PC-3 (cell line): Measurements from ENCODE around the gene DAP3. TPM values are rescaled to one million over a fixed set of nuclear protein-coding genes. Genes with fewer than 3 reads are reported as not detected.
A peak's percentile ranks its signal among the peaks of the same experiment; 100 is the strongest.
"Not testable (repeated sequence)": the region's sequence is repeated elsewhere in the genome, so short reads cannot be mapped to it uniquely, and the experiment has no call there.

Experiments used
- ATAC-seq: fragments of 200-7000 bp; cut with Tn5 transposase; 2 replicates; pipeline ENCODE4 v1.9.1; 2020; ENCODE audit warnings: mild to moderate bottlenecking, moderate library complexity
- BruUV-seq: library from RNA; stranded (reverse); fragments of 400-500 nt; replicated peaks from 2 replicates; lab custom pipeline; 2021; lab: Mats Ljungman, UMichigan
- CTCF ChIA-PET: fragments of 300-600 bp; sonication (Branson Sonifier 250); formaldehyde crosslinking; loops from one replicate; lab custom pipeline; 2022; ENCODE audit warnings: antibody characterized with exemption; lab: Charles Lee
- POLR2A ChIA-PET: fragments of 300-600 bp; sonication (Branson Sonifier 250); formaldehyde crosslinking; loops from one replicate; lab custom pipeline; 2022; ENCODE audit warnings: antibody characterized with exemption; ENCODE audit not compliant: unreplicated experiment; lab: Charles Lee
- DNase-seq: peaks from one replicate; pipeline ENCODE4 v3.0.0-alpha.2; 2015
- H2AFZ ChIP-seq: fragments of 300-600 bp; sonication (generic); 2 replicates; pipeline ENCODE4 v1.6.0; 2016; ENCODE audit warnings: antibody characterized with exemption, low read length
- H3F3A ChIP-seq: fragments of 300-600 bp; sonication (generic); one replicate; pipeline ENCODE4 v1.6.0; 2017; ENCODE audit warnings: antibody characterized with exemption, low read length, control low read depth, mild to moderate bottlenecking; ENCODE audit not compliant: unreplicated experiment
- H3K27ac ChIP-seq: fragments of 300-600 bp; sonication (generic); 2 replicates; pipeline ENCODE4 v1.5.1; 2016; ENCODE audit warnings: mild to moderate bottlenecking, low read length
- H3K27me3 ChIP-seq: fragments of 300-600 bp; sonication (generic); 2 replicates; pipeline ENCODE4 v1.6.1; 2016; ENCODE audit warnings: low read length, mixed read lengths
- H3K36me3 ChIP-seq: fragments of 300-600 bp; sonication (generic); 2 replicates; pipeline ENCODE4 v1.6.1; 2016; ENCODE audit warnings: low read depth, mixed run types, low read length, mixed read lengths
- H3K4me1 ChIP-seq: fragments of 300-600 bp; sonication (generic); 2 replicates; pipeline ENCODE4 v1.5.1; 2016; ENCODE audit warnings: low read length; ENCODE audit not compliant: insufficient read depth
- H3K4me2 ChIP-seq: fragments of 300-600 bp; sonication (generic); 2 replicates; pipeline ENCODE4 v1.6.0; 2016; ENCODE audit warnings: low read length
- H3K4me3 ChIP-seq: fragments of 300-600 bp; sonication (generic); 2 replicates; pipeline ENCODE4 v1.5.1; 2016; ENCODE audit warnings: mild to moderate bottlenecking, low read length, mixed read lengths
- H3K79me2 ChIP-seq: fragments of 300-600 bp; sonication (generic); 2 replicates; pipeline ENCODE4 v1.6.1; 2017; ENCODE audit warnings: low read length, mixed read lengths
- H3K9ac ChIP-seq: fragments of 300-600 bp; sonication (generic); 2 replicates; pipeline ENCODE4 v1.6.0; 2016; ENCODE audit warnings: mild to moderate bottlenecking, low read length
- H3K9me2 ChIP-seq: fragments of 300-600 bp; sonication (generic); replicated peaks from 2 replicates; pipeline ENCODE4 v1.6.1; 2016; ENCODE audit warnings: mixed run types, low read length, mixed read lengths
- H3K9me3 ChIP-seq: fragments of 300-600 bp; sonication (generic); 2 replicates; pipeline ENCODE4 v1.6.1; 2016; ENCODE audit warnings: low read length, mixed read lengths
- H4K20me1 ChIP-seq: fragments of 300-600 bp; sonication (generic); 2 replicates; pipeline ENCODE4 v1.6.1; 2016; ENCODE audit warnings: low read length, mixed read lengths
- EZH2 ChIP-seq: fragments of 300-600 bp; sonication (generic); IDR thresholded peaks from one replicate; pipeline ENCODE4 v1.6.1; 2017; ENCODE audit warnings: antibody characterized with exemption, mild to moderate bottlenecking, low read length; ENCODE audit not compliant: unreplicated experiment
- EZH2phosphoT487 ChIP-seq: fragments of 300-600 bp; sonication (generic); IDR thresholded peaks from 2 replicates; pipeline ENCODE4 v1.6.1; 2018; ENCODE audit warnings: mild to moderate bottlenecking, antibody characterized with exemption, low read length, borderline replicate concordance
- intact Hi-C: fragments of 100-400 bp; cut with micrococcal nuclease; formaldehyde crosslinking; loops from 2 replicates; pipeline ENCODE4 v1.9.0; 2023
- total RNA-seq: library from RNA; depleted of rRNA; stranded (reverse); fragments of >200 nt; gene quantifications from 2 replicates; pipeline ENCODE4 v1.2.3, GENCODE V29; 2014
- TF ChIP-seq, protein P1 (sequence below): fragments of 300-600 bp; sonication (generic); conservative IDR thresholded peaks from 2 replicates; pipeline ENCODE4 v1.5.1; 2017; ENCODE audit warnings: antibody characterized with exemption, low read depth, mild to moderate bottlenecking, low read length

DAP3 gene
- total RNA-seq, 1 experiment from 2014 or later = 144 TPM

GRCh38 chr1:155657463-155657862 is 31.4 kb upstream of the DAP3 start:
- Histone ChIP-seq H3K79me2 (no peaks in the 10 kb centered on the region), H4K20me1 (no peaks in the 10 kb centered on the region), H3K9ac (no peak overlapping the region), H3F3A (no peaks in the 10 kb centered on the region), H3K4me2 (no peak overlapping the region), H3K27me3 (no peaks in the 10 kb centered on the region), H3K4me3 (no peak overlapping the region), H3K27ac (no peak overlapping the region), H2AFZ (no peak overlapping the region), H3K9me2 (no peaks in the 10 kb centered on the region), H3K36me3 (peaks cover 32% of the 10 kb centered on the region), H3K9me3 (no peaks in the 10 kb centered on the region), H3K4me1 (peaks cover 9% of the 10 kb centered on the region)
- intact Hi-C loops = loop anchor here (10.0 kb wide), 1 partner anchor 67 kb away; no protein-coding TSS in a partner anchor
- TF ChIP-seq EZH2 (no peak), EZH2phosphoT487 (no peak)
- TF ChIP-seq, protein P1, sequence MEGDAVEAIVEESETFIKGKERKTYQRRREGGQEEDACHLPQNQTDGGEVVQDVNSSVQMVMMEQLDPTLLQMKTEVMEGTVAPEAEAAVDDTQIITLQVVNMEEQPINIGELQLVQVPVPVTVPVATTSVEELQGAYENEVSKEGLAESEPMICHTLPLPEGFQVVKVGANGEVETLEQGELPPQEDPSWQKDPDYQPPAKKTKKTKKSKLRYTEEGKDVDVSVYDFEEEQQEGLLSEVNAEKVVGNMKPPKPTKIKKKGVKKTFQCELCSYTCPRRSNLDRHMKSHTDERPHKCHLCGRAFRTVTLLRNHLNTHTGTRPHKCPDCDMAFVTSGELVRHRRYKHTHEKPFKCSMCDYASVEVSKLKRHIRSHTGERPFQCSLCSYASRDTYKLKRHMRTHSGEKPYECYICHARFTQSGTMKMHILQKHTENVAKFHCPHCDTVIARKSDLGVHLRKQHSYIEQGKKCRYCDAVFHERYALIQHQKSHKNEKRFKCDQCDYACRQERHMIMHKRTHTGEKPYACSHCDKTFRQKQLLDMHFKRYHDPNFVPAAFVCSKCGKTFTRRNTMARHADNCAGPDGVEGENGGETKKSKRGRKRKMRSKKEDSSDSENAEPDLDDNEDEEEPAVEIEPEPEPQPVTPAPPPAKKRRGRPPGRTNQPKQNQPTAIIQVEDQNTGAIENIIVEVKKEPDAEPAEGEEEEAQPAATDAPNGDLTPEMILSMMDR = no peak
- no TSS peak for BruUV-seq
- ChIA-PET POLR2A (no interaction called here), CTCF (no interaction called here)
- ATAC-seq (no peak), DNase-seq (peak; percentile 11)

GRCh38 chr1:155661239-155661638 is 27.7 kb upstream of the DAP3 start:
- intact Hi-C loops = not testable (repeated sequence)

DNA sequence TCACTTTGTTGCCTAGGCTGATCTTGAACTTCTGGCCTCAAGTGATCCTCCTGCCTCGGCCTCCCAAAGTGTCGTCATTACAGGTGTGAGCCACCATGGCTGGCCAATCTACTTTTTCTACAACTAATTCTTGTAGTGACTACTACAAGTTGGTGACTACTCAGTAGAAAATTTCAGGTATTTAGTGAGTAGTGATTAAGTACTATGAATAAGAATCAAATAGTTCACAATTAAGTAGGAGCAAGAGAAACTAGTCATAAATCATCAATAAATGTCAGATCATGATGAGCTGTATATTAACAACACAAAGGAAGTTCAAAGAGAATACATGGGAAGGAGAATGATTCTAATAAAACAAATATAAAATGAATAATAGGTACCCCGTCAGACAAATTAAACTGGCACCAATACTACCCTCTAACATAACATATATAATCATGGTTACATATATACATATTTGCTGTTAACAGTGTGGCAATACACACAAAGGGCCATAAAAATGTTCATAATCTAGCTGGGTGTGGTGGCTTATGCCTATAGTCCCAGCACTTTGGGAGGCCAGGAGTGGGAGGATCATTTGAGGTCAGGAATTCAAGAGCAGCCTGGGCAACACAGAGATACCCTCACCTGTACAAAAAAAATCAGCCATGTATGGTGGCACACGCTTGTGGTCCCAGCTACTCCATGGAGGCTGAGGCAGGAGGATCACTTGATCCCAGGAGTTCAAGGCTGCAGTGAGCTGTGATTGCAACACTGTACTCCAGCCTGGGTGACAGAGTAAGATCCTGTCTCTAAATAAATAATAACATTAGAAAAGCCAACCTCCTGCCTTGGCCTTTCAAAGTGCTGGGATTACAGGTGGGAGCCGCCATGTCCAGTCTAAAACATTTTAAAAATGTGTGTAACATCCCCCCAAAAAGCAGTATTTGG is 19.4 kb upstream of the DAP3 start:
- POLR2A ChIA-PET = no interaction called here
- Histone ChIP-seq H3K9ac (no peak overlapping the region), H3K27me3 (no peaks in the 10 kb centered on the region), H2AFZ (no peak overlapping the region), H3K9me2 (no peaks in the 10 kb centered on the region), H3K79me2 (no peaks in the 10 kb centered on the region), H3K4me1 (no peaks in the 10 kb centered on the region), H4K20me1 (no peaks in the 10 kb centered on the region), H3K4me2 (no peak overlapping the region), H3K27ac (0 out of 2 replicates have a peak overlapping the region, but pooled peaks have one; percentile 12), H3F3A (peaks cover 3% of the 10 kb centered on the region), H3K4me3 (no peak overlapping the region), H3K9me3 (no peaks in the 10 kb centered on the region), H3K36me3 (peaks cover 64% of the 10 kb centered on the region)
- no TSS peak for BruUV-seq
- TF ChIP-seq EZH2phosphoT487 = no peak
- TF ChIP-seq, protein P1 = no peak
- TF ChIP-seq EZH2 = no peak
- CTCF ChIA-PET = no interaction called here
- DNase-seq = peak; percentile 51
- ATAC-seq = peak; percentile 67
- intact Hi-C loops = no loop called here

More at GRCh38 chr1:155661239-155661638, 27.7 kb upstream of the DAP3 start:
- H3K79me2 ChIP-seq, H3K27me3 ChIP-seq, POLR2A ChIA-PET, H3K27ac ChIP-seq, ATAC-seq, H4K20me1 ChIP-seq, H3K9ac ChIP-seq, H2AFZ ChIP-seq, H3F3A ChIP-seq, DNase-seq, CTCF ChIA-PET, H3K4me3 ChIP-seq, H3K4me1 ChIP-seq, H3K4me2 ChIP-seq, H3K9me2 ChIP-seq, BruUV-seq, H3K9me3 ChIP-seq: not testable (repeated sequence)
- peaks cover 49% of the 10 kb centered on the region for H3K36me3 ChIP-seq
